ENCODE results near the gene LTA4H.

GRCh38 chr12:95974358-95974757, 61.0 kb downstream of the LTA4H start:
- no peak for TF ChIP-seq EGR1 (IDR thresholded peaks at IDR 0.05; ENCODE audit: borderline replicate concordance in 1 of 2, low read depth in 2 of 2, low read length in 2 of 2)
- no peak for TF ChIP-seq CTCF (IDR thresholded peaks at IDR 0.05 in 2 of 3, conservative IDR thresholded peaks at IDR 0.05 in 1 of 3; ENCODE audit: control insufficient read depth in 2 of 3, extremely low read depth in 1 of 3, insufficient read depth in 1 of 3, low read depth in 3 of 3, low read length in 3 of 3)
- TF ChIP-seq CREB1 (IDR thresholded peaks at IDR 0.05; ENCODE audit: low read depth), result no peak
- no peak for TF ChIP-seq POLR2A (IDR thresholded peaks at IDR 0.05; ENCODE audit: low read depth, low read length)
- TF ChIP-seq PRDM15 (CRISPR knock-in tag; IDR thresholded peaks at IDR 0.05), result no peak
- no peak for TF ChIP-seq YY1 (IDR thresholded peaks at IDR 0.05; ENCODE audit: low read depth, low read length)
- TF ChIP-seq ELK1 (IDR thresholded peaks at IDR 0.05; ENCODE audit: low read depth, low read length), result no peak
- TF ChIP-seq CHD1 (IDR thresholded peaks at IDR 0.05; ENCODE audit: low read depth, low read length), result no peak
- no peak for TF ChIP-seq RELA (IDR thresholded peaks at IDR 0.05; ENCODE audit: borderline replicate concordance, partially characterized antibody)
- TF ChIP-seq HDAC2 (IDR thresholded peaks at IDR 0.05), result no peak

Measured in GM12878 (cell line).